ENCODE measurements around the gene TRIM10.

GRCh38 chr6:30136570-30137286 lies 24.3 kb downstream of the TRIM10 start:
- TF ChIP-seq POLR2A (IDR thresholded peaks at IDR 0.05; ENCODE audit: extremely low read depth, insufficient read length), result no peak
- TF ChIP-seq CTCF (IDR thresholded peaks at IDR 0.05; ENCODE audit: low read depth, low read length), result no peak
- TF ChIP-seq MAX (IDR thresholded peaks at IDR 0.05; ENCODE audit: low read depth, low read length), result no peak
- TF ChIP-seq MYC (IDR thresholded peaks at IDR 0.05; ENCODE audit: low read depth, low read length), result no peak

Measured in NB4 (cell line).